Spleen (tissue), 11 donors: ENCODE results near the gene RBM39. TPM values are rescaled to one million over a fixed set of nuclear protein-coding genes. Genes with fewer than 3 reads are reported as not detected.

ENCODE experiments used
- DNase-seq: peaks from one replicate; pipeline ENCODE4 v3.0.0-alpha.2; 2020
- H3K27ac ChIP-seq, 8 donors: fragments of 200-600 bp; sonication (generic) in 7 of 8; 1 replicate in 4 of 8; 2 replicates in 4 of 8; pipeline versions ENCODE4 v1.5.0 to v1.8.0; 2016 to 2021; ENCODE audit warnings: inconsistent platforms in 4 of 8, mild to moderate bottlenecking in 4 of 8, moderate library complexity in 1 of 8
- H3K27me3 ChIP-seq, 7 donors: fragments of 200-600 bp; sonication (generic) in 6 of 7; replicated peaks in 1 of 7; 1 replicate in 4 of 7; 2 replicates in 3 of 7; pipeline versions ENCODE4 v1.5.0 to v1.8.0; 2016 to 2021; ENCODE audit warnings: inconsistent platforms in 3 of 7, mild to moderate bottlenecking in 1 of 7
- H3K36me3 ChIP-seq, 6 donors: fragments of 200-600 bp; sonication (generic) in 5 of 6; 1 replicate in 4 of 6; 2 replicates in 2 of 6; pipeline versions ENCODE4 v1.5.0 to v1.8.0; 2016 to 2021; ENCODE audit warnings: inconsistent platforms in 2 of 6
- H3K4me1 ChIP-seq, 6 donors: fragments of 200-600 bp; sonication (generic) in 5 of 6; 1 replicate in 3 of 6; 2 replicates in 3 of 6; pipeline versions ENCODE4 v1.5.0 to v1.8.0; 2016 to 2021; ENCODE audit warnings: inconsistent platforms in 3 of 6
- H3K4me3 ChIP-seq, 8 donors: fragments of 200-600 bp; sonication (generic) in 7 of 8; 1 replicate in 4 of 8; 2 replicates in 4 of 8; pipeline versions ENCODE4 v1.5.0 to v1.8.0; 2016 to 2021; ENCODE audit warnings: inconsistent platforms in 4 of 8, mild to moderate bottlenecking in 4 of 8, moderate library complexity in 2 of 8
- H3K9me3 ChIP-seq, 8 donors: fragments of 200-600 bp; sonication (generic) in 7 of 8; 1 replicate in 4 of 8; 2 replicates in 4 of 8; pipeline versions ENCODE4 v1.5.0 to v1.8.0; 2016 to 2021; ENCODE audit warnings: inconsistent platforms in 4 of 8
- POLR2A ChIP-seq, 3 donors: fragments of 450-650 bp; IDR thresholded peaks; one replicate each; pipeline ENCODE4 v1.5.1; 2017; ENCODE audit warnings: antibody characterized with exemption in 3 of 3, mild to moderate bottlenecking in 1 of 3
- POLR2AphosphoS5 ChIP-seq, 3 donors: sonication (generic); formaldehyde crosslinking; IDR thresholded peaks; one replicate each; pipeline ENCODE4 v1.5.1; 2017; ENCODE audit warnings: antibody characterized with exemption in 3 of 3
- WGBS, 5 donors: extraction: QIAGEN DNeasy Blood & Tissue Kit in 3 of 5; methylation state at CpG; one replicate each; pipeline versions ENCODE4 v1.1.5 to v1.1.7; 2013 to 2018; 5-methylcytosine and 5-hydroxymethylcytosine counted together
- intact Hi-C: fragments of 100-400 bp; cut with DNase I; formaldehyde crosslinking; loops from one replicate; pipeline ENCODE4 v1.15.0; 2023; ENCODE audit warnings: low total_unique reads
- polyA plus RNA-seq, 3 donors: library from polyadenylated mRNA; stranded (reverse); fragments of 200-250 nt; gene quantifications; one replicate each; pipeline ENCODE4 v1.2.1, GENCODE V29; 2013
- total RNA-seq, 7 donors: library from RNA; depleted of rRNA in 3 of 7; stranded (reverse); fragments of >200 nt in 3 of 7; fragmentation: NEBNext Ultra II Directional in 4 of 7; extraction: Animal tissue kit (Norgen Biotek cat#: 25700) in 4 of 7; gene quantifications; one replicate each; pipeline versions ENCODE4 v1.1.0 to v1.2.1, GENCODE V29; 2016 to 2021
- TF ChIP-seq, protein P1 (sequence below), 11 experiments: fragments of 200-600 bp in 7 of 11; fragments of 450-650 bp in 4 of 11; sonication (generic) in 4 of 11; IDR thresholded peaks in 8 of 11; conservative IDR thresholded peaks in 3 of 11; 1 replicate in 7 of 11; 2 replicates in 4 of 11; pipeline versions ENCODE4 v1.4.0 to v1.8.0; 2016 to 2021; ENCODE audit warnings: antibody characterized with exemption in 11 of 11, inconsistent platforms in 4 of 11, mild to moderate bottlenecking in 1 of 11
- donor health status: healthy with polysubstance abuse.
- donor health status: DM: no; HTN: no; CAD: no; lungs with moderate emphysema.
- donor health status: DM: no; HTN: no; CAD: no.
- donor health status: Bipolar disorder and iron deficiency.
- donor health status: healthy.
- donor health status: DM: no; HTN: no; CAD: no.
- donor health status: DM: yes; HTN: yes; CAD: no.

Gene RBM39
- total and polyA plus RNA-seq, 10 donors = 287 to 649 (median 414) TPM

GRCh38 chr20:35738410-35739179 lies 3.5 kb downstream of the RBM39 start:
- Histone ChIP-seq H3K4me3 (peak overlapping the region in 5 of 8 donors; percentile 1 to 86 (median 64)), H3K36me3 (peaks cover 2 to 72% (median 70%) of the 10 kb centered on the region in 6 donors), H3K27ac (peak overlapping the region in 4 of 8 donors; percentile 48 to 100 (median 100)), H3K4me1 (peaks cover 65 to 84% (median 81%) of the 10 kb centered on the region in 6 donors), H3K9me3 (no peaks in the 10 kb centered on the region), H3K27me3 (no peaks in the 10 kb centered on the region)
- TF ChIP-seq, protein P1, sequence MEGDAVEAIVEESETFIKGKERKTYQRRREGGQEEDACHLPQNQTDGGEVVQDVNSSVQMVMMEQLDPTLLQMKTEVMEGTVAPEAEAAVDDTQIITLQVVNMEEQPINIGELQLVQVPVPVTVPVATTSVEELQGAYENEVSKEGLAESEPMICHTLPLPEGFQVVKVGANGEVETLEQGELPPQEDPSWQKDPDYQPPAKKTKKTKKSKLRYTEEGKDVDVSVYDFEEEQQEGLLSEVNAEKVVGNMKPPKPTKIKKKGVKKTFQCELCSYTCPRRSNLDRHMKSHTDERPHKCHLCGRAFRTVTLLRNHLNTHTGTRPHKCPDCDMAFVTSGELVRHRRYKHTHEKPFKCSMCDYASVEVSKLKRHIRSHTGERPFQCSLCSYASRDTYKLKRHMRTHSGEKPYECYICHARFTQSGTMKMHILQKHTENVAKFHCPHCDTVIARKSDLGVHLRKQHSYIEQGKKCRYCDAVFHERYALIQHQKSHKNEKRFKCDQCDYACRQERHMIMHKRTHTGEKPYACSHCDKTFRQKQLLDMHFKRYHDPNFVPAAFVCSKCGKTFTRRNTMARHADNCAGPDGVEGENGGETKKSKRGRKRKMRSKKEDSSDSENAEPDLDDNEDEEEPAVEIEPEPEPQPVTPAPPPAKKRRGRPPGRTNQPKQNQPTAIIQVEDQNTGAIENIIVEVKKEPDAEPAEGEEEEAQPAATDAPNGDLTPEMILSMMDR (IDR thresholded peaks at IDR 0.05 in 8 of 11, conservative IDR thresholded peaks at IDR 0.05 in 3 of 11) = no peak
- no peak for TF ChIP-seq POLR2A (IDR thresholded peaks at IDR 0.05)
- no peak for TF ChIP-seq POLR2AphosphoS5 (IDR thresholded peaks at IDR 0.05)
- intact Hi-C loops = loop anchor here (10.0 kb wide), 1 partner anchor 146 kb away; no protein-coding TSS in a partner anchor
- 50 to 67% (median 61%) methylated on average over 4 of the region's 4 CpGs for whole genome bisulfite sequencing, 5 donors
- no peak for DNase-seq

DNA sequence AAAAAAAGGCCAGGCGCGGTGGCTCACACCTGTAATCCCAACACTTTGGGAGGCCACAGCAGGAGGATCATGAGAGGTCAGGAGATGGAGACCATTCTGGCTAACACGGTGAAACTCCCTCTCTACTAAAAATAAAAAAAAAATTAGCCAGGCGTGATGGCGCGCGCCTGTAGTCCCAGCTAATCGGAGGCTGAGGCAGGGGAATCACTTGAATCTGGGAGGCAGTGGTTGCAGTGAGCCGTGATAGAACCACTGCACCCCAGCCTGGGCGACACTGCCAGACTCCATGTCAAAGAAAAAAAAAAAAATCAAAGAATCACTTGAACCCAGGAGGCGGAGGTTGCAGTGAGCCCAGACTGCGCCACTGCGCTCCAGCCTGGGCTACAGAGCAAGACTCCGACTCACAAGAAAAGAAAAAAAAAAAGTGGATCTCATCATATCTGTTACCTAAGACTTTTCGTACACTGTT lies 4.2 kb downstream of the RBM39 start:
- TF ChIP-seq POLR2AphosphoS5 (IDR thresholded peaks at IDR 0.05) (no peak), POLR2A (IDR thresholded peaks at IDR 0.05) (no peak)
- TF ChIP-seq, protein P1 (IDR thresholded peaks at IDR 0.05 in 8 of 11, conservative IDR thresholded peaks at IDR 0.05 in 3 of 11) = no peak
- H3K4me3 ChIP-seq = peak overlapping the region in 1 of 8 donors; percentile 86
- H3K27me3 ChIP-seq = no peaks in the 10 kb centered on the region
- peaks cover 2 to 79% (median 76%) of the 10 kb centered on the region in 6 donors for H3K36me3 ChIP-seq
- no peaks in the 10 kb centered on the region for H3K9me3 ChIP-seq
- H3K4me1 ChIP-seq = peaks cover 66 to 84% (median 81%) of the 10 kb centered on the region in 6 donors
- H3K27ac ChIP-seq = no peak overlapping the region
- intact Hi-C loops = loop anchor here (10.0 kb wide), 1 partner anchor 147 kb away; no protein-coding TSS in a partner anchor
- 88 to 95% (median 91%) methylated on average over 14 to 15 of the region's 15 CpGs for WGBS, 5 donors
- no peak for DNase-seq

- TF ChIP-seq, protein P1 (IDR thresholded peaks at IDR 0.05 in 8 of 11, conservative IDR thresholded peaks at IDR 0.05 in 3 of 11) = no peak
- TF ChIP-seq POLR2A (IDR thresholded peaks at IDR 0.05) (no peak), POLR2AphosphoS5 (IDR thresholded peaks at IDR 0.05) (no peak)
- 48 to 69% (median 59%) methylated on average over 7 of the region's 7 CpGs for WGBS, 5 donors
- DNase-seq = no peak
- Histone ChIP-seq H3K36me3 (peaks cover 2 to 98% (median 95%) of the 10 kb centered on the region in 6 donors), H3K27me3 (no peaks in the 10 kb centered on the region), H3K4me1 (peaks cover 78 to 100% (median 98%) of the 10 kb centered on the region in 6 donors), H3K27ac (peak overlapping the region in 1 of 8 donors; percentile 14), H3K9me3 (no peaks in the 10 kb centered on the region), H3K4me3 (peak overlapping the region in 3 of 8 donors; percentile 0 to 11 (median 1))
- intact Hi-C loops = loop anchor here (10.0 kb wide), 1 partner anchor 149 kb away; no protein-coding TSS in a partner anchor
Observed at GRCh38 chr20:35735826-35736470, 6.1 kb downstream of the RBM39 start.
